Measurements from ENCODE around the gene NOD1. TPM values are rescaled to one million over a fixed set of nuclear protein-coding genes. Genes with fewer than 3 reads are reported as not detected.

NOD1 gene
- total RNA-seq, 1 experiment from 2014 or later = 8.1 TPM

DNA sequence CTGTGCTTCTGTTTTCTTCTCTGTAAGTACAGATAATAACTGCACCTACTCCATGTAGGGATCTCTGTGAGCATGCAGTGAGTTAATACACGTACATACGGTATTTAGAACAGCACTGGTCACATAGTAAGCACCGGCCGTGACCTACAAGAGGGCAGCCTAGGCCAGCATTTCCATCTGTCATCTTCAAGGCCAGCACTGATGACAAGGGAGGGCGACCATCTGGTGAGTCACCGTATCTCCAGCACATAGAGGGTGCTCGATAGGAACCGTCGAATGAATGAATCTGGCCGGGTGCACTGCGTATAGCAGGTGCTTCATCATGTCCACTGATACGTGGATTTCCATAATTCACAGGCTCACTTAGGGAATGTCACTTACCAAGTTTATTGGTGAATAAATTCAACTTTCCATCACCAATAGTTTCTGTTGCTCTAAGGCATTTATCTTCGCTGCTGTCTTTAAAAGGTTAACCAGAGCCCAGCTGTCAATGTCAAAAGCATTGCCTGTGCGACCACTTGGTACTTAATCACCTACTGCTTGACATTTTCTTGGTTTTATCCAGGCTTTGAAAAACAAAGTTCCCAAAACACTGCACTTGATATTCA is 8.3 kb downstream of the NOD1 start:
- in situ Hi-C loops (cut with HindIII; ENCODE audit: low pct_unique_long_range_greater_than_20kb, low sequenced_read_pairs) = no loop called here
- no TSS peak for BruUV-seq (replicated peaks)
- CTCF ChIA-PET = interaction anchor here (1.0 kb wide), 1 partner anchor 94 kb away, joined by 5 read pairs; no protein-coding TSS in a partner anchor
- intact Hi-C loops (cut with micrococcal nuclease; ENCODE audit: unreplicated experiment) = no loop called here
- POLR2A ChIA-PET = interaction anchor here (0.7 kb wide), 1 partner anchor 8 kb away, joined by 3 read pairs; the partner anchor contains the start of gene NOD1
- Histone ChIP-seq H3K4me1 (ENCODE audit: control insufficient read depth, insufficient read depth, low read length) (no peaks in the 10 kb centered on the region; the same call in 1 of the 2 replicates), H3K9me3 (ENCODE audit: control insufficient read depth, insufficient read depth, low read depth, low read length) (no peaks in the 10 kb centered on the region), H3K4me3 (ENCODE audit: low read depth in 2 of 2, low read length in 2 of 2) (no peak overlapping the region), H3K27me3 (ENCODE audit: control insufficient read depth, insufficient read depth, low read length) (no peaks in the 10 kb centered on the region), H3K27ac (ENCODE audit: low read length) (no peak overlapping the region), H3K36me3 (ENCODE audit: control insufficient read depth, insufficient read depth, low read length) (no peaks in the 10 kb centered on the region)
- DNase-seq (ENCODE audit: low read depth, low spot score) = no peak
- TF ChIP-seq POLR2AphosphoS5 (IDR thresholded peaks at IDR 0.05; ENCODE audit: low read depth, low read length) = no peak
- no peak for TF ChIP-seq SIN3A (IDR thresholded peaks at IDR 0.05; ENCODE audit: borderline replicate concordance, insufficient read depth, low read depth, low read length)
- TF ChIP-seq, protein P1, sequence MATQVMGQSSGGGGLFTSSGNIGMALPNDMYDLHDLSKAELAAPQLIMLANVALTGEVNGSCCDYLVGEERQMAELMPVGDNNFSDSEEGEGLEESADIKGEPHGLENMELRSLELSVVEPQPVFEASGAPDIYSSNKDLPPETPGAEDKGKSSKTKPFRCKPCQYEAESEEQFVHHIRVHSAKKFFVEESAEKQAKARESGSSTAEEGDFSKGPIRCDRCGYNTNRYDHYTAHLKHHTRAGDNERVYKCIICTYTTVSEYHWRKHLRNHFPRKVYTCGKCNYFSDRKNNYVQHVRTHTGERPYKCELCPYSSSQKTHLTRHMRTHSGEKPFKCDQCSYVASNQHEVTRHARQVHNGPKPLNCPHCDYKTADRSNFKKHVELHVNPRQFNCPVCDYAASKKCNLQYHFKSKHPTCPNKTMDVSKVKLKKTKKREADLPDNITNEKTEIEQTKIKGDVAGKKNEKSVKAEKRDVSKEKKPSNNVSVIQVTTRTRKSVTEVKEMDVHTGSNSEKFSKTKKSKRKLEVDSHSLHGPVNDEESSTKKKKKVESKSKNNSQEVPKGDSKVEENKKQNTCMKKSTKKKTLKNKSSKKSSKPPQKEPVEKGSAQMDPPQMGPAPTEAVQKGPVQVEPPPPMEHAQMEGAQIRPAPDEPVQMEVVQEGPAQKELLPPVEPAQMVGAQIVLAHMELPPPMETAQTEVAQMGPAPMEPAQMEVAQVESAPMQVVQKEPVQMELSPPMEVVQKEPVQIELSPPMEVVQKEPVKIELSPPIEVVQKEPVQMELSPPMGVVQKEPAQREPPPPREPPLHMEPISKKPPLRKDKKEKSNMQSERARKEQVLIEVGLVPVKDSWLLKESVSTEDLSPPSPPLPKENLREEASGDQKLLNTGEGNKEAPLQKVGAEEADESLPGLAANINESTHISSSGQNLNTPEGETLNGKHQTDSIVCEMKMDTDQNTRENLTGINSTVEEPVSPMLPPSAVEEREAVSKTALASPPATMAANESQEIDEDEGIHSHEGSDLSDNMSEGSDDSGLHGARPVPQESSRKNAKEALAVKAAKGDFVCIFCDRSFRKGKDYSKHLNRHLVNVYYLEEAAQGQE (IDR thresholded peaks at IDR 0.05; ENCODE audit: insufficient read depth in 1 of 2, low read depth in 2 of 2, low read length in 1 of 2) = no peak
- TF ChIP-seq TCF7L2 (IDR thresholded peaks at IDR 0.05; ENCODE audit: low read depth, low read length) = no peak
- TF ChIP-seq, protein P2, sequence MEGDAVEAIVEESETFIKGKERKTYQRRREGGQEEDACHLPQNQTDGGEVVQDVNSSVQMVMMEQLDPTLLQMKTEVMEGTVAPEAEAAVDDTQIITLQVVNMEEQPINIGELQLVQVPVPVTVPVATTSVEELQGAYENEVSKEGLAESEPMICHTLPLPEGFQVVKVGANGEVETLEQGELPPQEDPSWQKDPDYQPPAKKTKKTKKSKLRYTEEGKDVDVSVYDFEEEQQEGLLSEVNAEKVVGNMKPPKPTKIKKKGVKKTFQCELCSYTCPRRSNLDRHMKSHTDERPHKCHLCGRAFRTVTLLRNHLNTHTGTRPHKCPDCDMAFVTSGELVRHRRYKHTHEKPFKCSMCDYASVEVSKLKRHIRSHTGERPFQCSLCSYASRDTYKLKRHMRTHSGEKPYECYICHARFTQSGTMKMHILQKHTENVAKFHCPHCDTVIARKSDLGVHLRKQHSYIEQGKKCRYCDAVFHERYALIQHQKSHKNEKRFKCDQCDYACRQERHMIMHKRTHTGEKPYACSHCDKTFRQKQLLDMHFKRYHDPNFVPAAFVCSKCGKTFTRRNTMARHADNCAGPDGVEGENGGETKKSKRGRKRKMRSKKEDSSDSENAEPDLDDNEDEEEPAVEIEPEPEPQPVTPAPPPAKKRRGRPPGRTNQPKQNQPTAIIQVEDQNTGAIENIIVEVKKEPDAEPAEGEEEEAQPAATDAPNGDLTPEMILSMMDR (IDR thresholded peaks at IDR 0.05) = no peak
- no peak for ATAC-seq

DNA sequence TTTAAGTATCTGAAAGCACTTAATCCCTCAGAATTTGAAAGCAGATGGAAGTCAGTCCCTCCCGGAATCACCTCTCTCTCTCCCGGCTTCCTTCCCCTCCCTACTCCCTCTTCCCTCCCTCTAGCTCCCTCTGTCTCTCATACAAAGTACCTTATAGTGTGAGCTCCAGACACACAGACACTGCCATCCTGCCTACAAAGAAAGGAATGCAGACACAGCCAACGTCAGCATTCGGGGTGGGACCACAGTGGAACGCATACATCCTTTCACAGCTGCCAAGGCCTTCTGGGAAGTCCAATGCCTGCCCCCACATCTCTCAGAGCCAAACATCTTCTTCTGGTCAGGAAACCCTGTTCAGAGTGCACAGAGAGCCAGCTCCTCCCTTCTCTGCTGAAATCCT is 9.3 kb downstream of the NOD1 start:
- TF ChIP-seq, protein P2 (IDR thresholded peaks at IDR 0.05) = no peak; the same call in 1 of the 2 replicates
- TF ChIP-seq TCF7L2 (IDR thresholded peaks at IDR 0.05; ENCODE audit: low read depth, low read length) = no peak
- TF ChIP-seq SIN3A (IDR thresholded peaks at IDR 0.05; ENCODE audit: borderline replicate concordance, insufficient read depth, low read depth, low read length) = no peak
- TF ChIP-seq POLR2AphosphoS5 (IDR thresholded peaks at IDR 0.05; ENCODE audit: low read depth, low read length) = no peak
- TF ChIP-seq, protein P1 (IDR thresholded peaks at IDR 0.05; ENCODE audit: insufficient read depth in 1 of 2, low read depth in 2 of 2, low read length in 1 of 2) = no peak
- no TSS peak for BruUV-seq (replicated peaks)
- no peak overlapping the region for H3K4me3 ChIP-seq (ENCODE audit: low read depth in 2 of 2, low read length in 2 of 2)
- in situ Hi-C loops (cut with HindIII; ENCODE audit: low pct_unique_long_range_greater_than_20kb, low sequenced_read_pairs) (no loop called here), intact Hi-C loops (cut with micrococcal nuclease; ENCODE audit: unreplicated experiment) (no loop called here)
- POLR2A ChIA-PET = interaction anchor here (0.7 kb wide), 1 partner anchor 9 kb away, joined by 3 read pairs; the partner anchor contains the start of gene NOD1
- peak; percentile 49; the same call in 1 of the 2 replicates for ATAC-seq
- H3K9me3 ChIP-seq (ENCODE audit: control insufficient read depth, insufficient read depth, low read depth, low read length) = no peaks in the 10 kb centered on the region
- H3K4me1 ChIP-seq (ENCODE audit: control insufficient read depth, insufficient read depth, low read length) = no peaks in the 10 kb centered on the region; the same call in 1 of the 2 replicates
- H3K36me3 ChIP-seq (ENCODE audit: control insufficient read depth, insufficient read depth, low read length) = no peaks in the 10 kb centered on the region
- H3K27ac ChIP-seq (ENCODE audit: low read length) = no peak overlapping the region
- DNase-seq (ENCODE audit: low read depth, low spot score) = no peak
- CTCF ChIA-PET = interaction anchor here (0.5 to 1.0 kb wide), 4 partner anchors 8 to 95 kb away, joined by 3 to 5 read pairs (median 4); no protein-coding TSS in a partner anchor
- H3K27me3 ChIP-seq (ENCODE audit: control insufficient read depth, insufficient read depth, low read length) = no peaks in the 10 kb centered on the region
